Omental fat pad (tissue), 4 donors: ENCODE results near the gene NPSR1. TPM values are rescaled to one million over a fixed set of nuclear protein-coding genes. Genes with fewer than 3 reads are reported as not detected.
"Not testable (repeated sequence)": the region's sequence is repeated elsewhere in the genome, so short reads cannot be mapped to it uniquely, and the experiment has no call there.

ENCODE experiments used
- ATAC-seq: fragments of 150-250 bp; one replicate; pipeline ENCODE4 v1.9.1; 2016; ENCODE audit warnings: mild to moderate bottlenecking, moderate library complexity; ENCODE audit not compliant: low FRiP score
- DNase-seq: peaks from one replicate; pipeline ENCODE4 v3.0.0-alpha.2; 2019; ENCODE audit warnings: low spot score
- CTCF ChIP-seq, 3 donors: fragments of 450-650 bp; IDR thresholded peaks; one replicate each; pipeline ENCODE4 v1.5.1; 2016 to 2017; ENCODE audit warnings: antibody characterized with exemption in 3 of 3, mild to moderate bottlenecking in 3 of 3, moderate library complexity in 2 of 3
- total RNA-seq, 4 donors: library from RNA; depleted of rRNA; stranded (reverse); fragments of >200 nt; gene quantifications; one replicate each; pipeline ENCODE4 v1.1.0, GENCODE V29; 2016

The NPSR1 gene
- total RNA-seq, 4 donors from 2014 or later = not detected

DNA sequence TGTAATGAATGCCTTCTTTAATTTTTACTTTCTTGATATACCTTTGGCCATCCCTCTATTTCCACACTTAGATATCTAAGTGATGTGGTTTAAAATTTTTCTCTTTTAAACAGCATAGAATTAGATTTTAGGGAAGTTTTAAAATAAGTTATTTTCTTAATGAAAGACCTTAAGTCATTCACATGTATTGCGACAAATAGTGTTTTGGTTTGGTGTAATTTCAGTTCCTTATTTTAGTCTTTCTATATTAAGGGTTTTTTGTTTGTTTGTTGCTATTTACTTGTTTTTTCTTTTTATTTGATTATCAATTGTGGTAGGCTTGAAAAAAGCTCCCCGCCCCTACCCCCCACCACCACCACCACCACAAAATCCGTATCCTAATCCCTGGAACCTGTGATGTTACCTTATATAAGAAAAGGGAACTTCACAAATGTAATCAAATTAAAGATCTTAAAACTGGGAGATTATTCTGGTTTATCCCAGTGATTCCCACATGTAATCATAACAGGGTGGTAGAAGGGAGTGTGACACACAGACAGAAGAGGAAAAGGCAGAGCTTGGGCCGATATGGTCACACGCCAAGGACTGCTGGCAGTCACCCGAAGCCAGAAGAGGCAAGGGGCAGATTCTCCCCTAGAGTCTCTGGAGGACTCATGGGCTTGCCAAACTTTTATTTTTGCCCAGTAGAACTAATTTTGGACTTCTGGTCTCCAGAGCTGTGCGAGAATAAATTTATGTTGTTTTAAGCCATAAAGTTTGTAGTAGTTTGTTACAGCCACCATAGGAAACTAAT, 149.7 kb downstream of the NPSR1 start:
- DNase-seq = no peak
- TF ChIP-seq CTCF (IDR thresholded peaks at IDR 0.05) = no peak
- no peak for ATAC-seq

DNA sequence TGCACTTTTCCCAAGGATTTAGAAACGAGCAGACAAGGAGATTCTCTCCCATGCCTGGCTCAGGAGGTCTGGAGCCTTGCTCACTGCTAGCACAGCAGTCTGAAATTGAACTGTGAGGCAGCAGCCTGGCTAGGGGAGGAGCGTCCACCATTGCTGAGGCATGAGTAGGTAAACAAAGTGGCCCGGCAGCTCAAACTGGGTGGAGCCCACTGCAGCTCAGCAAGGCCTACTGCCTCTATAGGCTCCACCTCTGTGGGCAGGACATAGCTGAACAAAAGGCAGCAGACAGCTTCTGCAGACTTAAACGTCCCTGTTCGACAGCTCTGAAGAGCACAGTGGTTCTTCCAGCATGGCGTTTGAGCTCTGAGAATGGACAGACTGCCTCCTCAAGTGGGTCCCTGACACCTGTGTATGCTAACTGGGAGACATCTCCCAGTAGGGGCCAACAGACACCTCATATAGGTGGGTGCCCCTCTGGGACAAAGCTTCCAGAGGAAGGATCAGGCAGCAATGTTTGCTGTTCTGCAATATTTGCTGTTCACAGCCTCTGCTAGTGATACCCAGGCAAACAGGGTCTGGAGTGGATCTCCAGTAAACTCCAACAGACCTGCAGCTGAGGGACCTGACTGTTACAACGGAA, 156.3 kb downstream of the NPSR1 start:
- DNase-seq, ATAC-seq: not testable (repeated sequence)

DNA sequence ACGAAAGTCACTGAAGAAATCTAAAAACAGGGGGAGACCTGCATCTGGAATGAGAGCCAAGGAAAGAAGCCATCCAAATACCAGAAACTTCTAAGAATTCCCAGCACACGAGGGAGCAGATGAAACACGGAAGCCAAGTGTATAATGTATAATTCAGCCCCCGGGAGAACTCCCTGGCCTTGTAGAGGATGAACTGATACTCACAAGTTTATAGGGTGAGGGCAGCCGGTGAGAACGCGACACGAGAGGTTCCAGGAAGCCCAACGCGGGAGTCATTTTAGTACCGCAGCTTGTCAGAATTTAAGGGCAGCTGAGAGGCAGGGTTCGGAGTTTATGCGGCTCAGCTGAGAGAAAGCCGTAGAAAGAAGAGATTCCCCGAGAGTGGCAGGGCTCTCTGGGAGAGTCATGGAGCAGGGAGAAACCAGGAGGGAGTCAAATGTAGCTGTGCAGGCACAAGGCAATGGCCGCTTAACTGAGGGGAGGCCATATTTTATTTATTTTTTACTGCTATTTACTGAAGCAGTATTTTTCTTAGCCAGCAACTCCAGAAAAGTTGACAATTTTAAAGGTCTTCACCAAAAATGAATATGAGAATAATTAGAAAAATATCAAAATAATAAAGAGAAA, 164.0 kb downstream of the NPSR1 start:
- ATAC-seq (no peak), DNase-seq (no peak)
- TF ChIP-seq CTCF (IDR thresholded peaks at IDR 0.05) = no peak

- no peak for TF ChIP-seq CTCF (IDR thresholded peaks at IDR 0.05)
- peak; percentile 50 for DNase-seq
- no peak for ATAC-seq
Observed at GRCh38 chr7:34823650-34824258, 165.7 kb downstream of the NPSR1 start.

DNA sequence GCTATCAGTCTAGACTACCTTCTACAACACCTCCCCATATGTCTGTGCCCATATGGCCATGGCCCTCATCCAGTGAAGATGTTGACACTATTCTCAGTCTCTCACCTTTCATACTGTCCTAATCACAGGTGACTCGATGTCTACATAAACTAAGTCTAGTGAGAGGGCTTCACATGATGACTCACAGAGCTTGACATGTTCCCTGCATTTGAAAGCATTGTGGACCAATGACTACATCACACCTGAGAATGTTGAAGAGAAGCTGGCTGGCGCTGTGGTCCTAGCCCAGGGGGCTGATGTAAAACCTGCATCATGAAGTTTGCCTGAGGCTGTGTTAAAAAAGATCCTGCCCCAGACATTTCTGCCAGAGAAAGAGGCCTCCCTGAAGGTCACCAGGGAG, 167.2 kb downstream of the NPSR1 start:
- no peak for DNase-seq
- ATAC-seq = no peak
- no peak for TF ChIP-seq CTCF (IDR thresholded peaks at IDR 0.05)

DNA sequence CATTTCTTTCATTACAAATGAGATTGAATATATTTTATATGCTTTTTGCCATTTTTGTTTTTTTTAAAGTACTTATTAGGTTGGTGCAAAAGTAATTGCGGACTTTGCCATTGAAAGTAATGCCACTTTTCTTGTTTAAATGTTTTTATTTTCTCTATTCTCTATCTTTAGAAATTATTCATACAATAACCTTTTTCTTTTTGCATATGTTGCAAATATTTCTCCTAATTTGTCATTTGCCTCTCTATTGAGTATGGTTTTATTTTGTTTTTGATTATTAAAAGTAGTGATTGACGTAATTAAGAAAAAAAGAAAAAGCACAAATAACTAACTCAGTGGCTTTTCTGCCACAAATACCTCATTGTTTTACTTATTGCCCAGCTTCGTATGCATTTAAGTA, 172.4 kb downstream of the NPSR1 start:
- DNase-seq = no peak
- ATAC-seq = no peak
- no peak for TF ChIP-seq CTCF (IDR thresholded peaks at IDR 0.05)

DNA sequence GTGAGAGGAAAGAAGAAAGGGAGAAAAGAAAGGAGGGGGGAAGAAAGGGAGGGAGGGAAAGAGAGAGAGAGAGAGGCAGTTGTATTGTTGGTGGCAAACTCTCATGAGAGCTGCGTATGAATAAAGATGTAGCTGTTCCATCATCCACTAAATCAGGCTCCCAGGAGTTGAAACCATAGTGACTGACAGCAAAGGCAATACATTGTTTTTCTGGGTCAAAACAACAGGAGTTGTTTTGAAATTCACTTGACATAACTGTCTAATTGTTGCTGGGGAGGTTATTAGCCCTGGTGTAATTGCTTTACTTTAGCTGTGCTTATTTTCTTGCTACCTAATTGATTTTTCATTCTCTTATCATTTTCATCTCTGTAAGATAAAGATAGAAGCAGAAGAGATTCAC, 173.4 kb downstream of the NPSR1 start:
- ATAC-seq (no peak), DNase-seq (no peak)
- no peak for TF ChIP-seq CTCF (IDR thresholded peaks at IDR 0.05)
